RKO (cell line): ENCODE results near the gene LRRN4CL.

Source experiments
- DNase-seq: peaks from one replicate; pipeline ENCODE4 v3.0.0-alpha.2; 2016; ENCODE audit warnings: low spot score

Gene LRRN4CL

DNA sequence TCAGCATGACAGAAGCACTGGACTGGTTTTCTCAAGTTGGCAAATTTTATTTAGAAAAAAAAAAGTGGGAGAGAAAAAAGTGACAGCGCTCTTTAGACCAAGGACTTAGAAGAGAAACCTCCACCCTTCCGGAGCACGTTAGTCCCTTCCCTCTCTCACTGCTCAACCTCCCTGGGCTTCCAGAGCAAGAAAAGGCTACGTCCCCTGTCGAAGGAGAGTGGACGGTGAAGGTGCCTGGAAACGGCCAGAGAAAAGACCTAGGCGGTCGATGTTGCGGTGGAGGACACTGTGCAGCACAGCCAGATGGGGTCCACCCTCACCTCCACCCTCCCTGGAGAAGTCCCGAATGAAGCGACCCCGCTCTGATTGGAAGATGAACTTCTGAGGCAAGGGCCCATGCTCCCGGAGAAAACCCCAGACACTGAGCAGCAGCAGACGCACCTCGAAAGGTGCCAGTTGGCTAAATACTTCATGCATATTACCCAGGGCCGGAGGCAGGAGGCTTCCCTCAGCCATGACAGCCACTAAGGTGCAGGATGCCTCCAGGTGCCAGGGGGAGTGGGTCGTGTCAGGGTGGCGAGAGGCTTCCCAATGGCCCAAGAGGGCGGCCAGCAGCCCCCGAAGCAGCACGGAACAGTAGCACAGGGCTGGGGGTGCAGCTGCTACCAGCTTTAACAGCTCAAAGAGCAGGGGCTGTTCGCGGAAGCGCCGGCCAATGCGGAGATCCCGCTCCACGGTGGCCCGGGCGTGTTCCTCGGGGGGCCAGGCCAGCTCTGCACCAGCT is 42.3 kb downstream of the LRRN4CL start:
- no peak for DNase-seq

DNA sequence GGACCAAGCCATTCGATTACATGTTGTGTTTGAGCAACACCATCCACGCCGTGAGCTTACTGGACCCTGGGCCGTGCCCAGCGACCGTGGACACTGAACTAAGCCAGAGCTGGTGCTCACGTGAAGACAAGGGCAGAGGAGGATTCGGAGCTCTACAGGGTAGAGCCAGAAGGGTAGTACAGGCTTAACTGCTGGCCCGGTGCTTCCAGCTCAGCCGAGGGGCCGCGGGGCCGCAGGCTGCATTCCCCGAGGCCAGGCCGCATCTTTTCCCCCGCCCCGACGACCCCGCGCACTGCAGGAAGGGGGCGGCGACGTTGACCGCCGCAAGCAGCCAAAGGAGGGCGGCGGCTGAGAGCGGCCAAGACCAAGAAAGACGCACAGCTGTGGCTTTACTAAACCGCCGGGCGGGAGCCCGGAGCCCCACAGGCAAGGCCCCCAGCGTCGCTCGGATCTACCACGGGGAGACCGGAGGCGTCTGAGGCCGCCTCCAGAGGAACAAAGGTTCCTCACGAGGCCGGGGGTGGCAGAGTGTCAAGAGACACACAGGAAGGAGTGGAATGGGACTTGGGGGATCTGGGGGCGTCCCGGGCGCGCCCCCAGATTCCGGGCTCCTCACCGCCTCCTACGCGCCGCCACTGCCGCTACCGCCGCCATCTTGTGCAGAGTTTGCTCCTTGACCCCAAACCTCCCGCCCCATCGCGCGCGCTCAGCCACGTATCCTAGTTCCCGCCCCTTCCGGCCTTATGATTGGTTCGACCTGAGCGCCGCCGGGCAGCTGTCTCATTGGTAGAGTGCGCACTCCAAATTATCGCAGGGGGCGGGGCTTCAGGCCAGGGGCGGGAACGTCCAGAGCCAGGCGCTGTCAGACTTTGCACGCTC is 43.1 kb downstream of the LRRN4CL start, which contains the start of gene GANAB:
TSS of gene GANAB (minus strand) at position 668 of the 879 bp plus-strand sequence. CDS start at position 654, 14 bp downstream.
- peak; percentile 98 for DNase-seq

DNA sequence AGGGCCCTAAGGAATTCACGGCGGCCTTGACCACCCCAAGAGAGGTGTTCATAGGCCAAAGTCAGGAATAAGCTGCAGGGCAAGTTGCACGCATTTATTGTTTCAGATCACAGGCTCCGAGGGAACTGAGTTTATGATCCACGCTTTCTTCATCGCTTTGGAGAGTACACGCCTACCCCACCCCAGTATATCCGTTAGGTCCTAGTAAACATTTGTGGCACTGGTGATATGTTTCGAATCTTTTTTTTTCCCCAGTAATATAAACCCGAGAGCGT is 43.7 kb downstream of the LRRN4CL start:
- no peak for DNase-seq

DNA sequence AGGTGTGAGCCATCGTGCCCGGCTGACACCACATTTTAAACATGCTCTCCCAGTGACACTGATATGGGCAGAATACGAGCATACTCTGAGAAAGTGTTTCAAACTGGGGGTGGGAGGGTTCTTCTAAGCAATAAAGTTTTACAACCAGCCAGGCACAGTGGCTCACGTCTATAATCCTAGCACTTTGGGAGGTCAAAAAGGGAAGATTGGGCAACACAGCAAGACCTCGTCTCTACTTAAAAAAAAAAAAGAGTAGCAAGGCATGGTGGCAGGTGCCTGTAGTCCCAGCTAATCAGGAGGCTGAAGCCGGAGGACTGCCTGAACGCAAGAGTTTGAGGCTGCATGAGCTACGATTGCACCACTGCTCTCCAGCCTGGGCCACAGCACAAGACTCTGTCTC is 45.1 kb downstream of the LRRN4CL start:
- no peak for DNase-seq
